Raji (cell line): Measurements from ENCODE around the gene XRCC3.

Experiments
- POLR2A ChIP-seq: IDR thresholded peaks from 2 replicates; pipeline ENCODE4 v1.6.1; 2011; ENCODE audit warnings: low read depth, low read length, control low read depth; ENCODE audit not compliant: insufficient read depth

Gene XRCC3

DNA sequence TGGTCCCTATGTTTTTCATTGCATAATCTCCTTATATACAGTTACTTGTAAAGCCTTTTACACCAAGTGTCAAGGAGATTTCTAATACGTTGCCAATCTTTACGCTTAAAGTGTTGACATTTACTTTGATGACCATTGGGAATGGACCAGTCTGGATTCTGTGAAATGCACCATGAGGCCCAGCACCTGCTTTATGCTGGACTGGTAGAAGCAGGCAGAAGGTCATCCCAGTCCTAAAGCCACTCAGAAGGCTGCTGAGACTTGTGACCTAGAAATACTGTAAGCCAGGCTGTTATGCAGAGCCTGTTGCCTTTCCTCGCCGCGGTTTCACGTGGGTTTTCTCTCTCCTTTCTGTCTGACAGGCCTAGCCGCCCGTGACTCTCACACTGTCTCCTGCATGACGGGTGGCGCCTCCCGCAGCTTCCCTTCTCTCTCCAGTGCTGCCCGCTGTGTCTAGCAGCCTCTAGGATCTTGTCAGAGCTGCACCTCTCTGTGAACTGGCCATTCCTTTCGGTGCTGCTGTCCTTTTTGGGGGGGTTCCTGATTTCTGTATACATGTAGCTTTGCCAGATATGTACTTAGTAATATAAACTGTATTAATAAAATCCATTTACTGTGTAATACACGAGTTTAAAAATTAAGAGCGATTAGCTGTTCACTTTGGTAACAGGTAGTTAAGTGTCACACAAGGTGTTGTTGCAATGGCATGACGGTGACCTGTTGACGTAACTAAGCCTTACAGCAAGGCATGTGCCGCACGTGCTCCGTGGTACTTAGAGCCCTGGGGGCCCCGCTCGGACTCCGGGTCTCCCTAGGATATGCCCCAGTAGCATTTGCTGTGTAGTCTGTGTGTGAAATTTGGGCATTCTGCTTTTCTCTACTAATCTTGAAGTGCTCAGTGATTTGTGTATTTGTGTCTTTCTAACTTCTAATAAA is 29.7 kb downstream of the XRCC3 start:
- no peak for TF ChIP-seq POLR2A

DNA sequence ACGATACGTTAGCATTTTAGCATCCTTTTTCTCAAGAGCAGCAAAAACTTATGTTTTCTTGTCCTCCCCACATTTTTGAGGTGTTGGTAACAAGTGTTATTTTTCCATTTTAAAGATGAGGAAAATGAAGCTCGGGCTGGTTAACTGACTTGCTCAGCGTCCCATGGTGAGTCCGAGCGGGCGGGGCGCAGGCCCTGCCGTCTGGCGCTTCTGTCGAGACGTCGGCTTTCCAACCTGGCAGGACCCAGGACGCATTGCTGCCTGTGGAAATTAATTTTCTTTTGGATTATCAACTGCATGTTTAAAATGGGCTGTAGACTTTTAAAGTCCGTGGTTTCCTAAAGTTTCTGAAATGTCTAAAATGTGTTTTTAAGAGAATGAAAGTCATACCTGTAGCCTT is 30.4 kb downstream of the XRCC3 start:
- TF ChIP-seq POLR2A, result no peak

DNA sequence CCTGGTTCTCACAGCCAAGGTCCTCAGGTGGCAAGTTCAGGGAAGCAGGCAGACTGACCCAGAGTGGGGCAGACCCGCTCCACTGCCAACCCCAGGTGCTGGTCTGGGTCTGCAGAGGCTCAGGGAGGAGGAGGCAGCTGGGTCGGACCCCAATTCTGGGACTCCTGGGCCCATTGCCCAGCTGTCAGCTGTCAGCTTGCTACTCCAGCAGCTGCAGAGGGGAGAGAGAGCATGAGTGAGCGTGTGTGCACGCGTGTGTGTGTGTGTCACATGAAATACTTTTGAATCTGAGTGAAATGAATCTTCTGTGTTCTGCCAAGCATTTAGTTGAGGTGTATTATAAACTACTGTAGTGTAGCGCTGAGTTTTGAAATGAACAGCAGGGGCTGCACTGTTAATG is 30.8 kb downstream of the XRCC3 start:
- no peak for TF ChIP-seq POLR2A

DNA sequence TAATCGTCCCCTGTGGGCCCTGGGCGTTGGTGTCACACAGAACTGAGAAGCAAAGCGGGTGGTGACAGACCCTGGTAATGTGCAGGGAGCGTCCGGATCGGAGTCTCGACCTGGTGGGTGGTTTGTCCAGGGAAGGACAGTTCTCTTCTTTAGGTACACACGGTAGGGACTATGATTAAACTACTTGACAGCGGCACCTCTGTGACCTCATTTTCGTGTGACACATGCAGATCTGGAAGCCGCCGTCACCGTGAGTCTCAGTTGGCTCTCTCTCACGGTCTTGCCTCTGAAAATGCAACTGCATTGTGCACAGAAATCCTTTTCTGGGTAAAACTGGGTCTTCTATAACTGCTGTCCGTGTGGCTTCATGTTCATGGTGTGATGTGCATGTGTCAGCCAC is 32.1 kb downstream of the XRCC3 start:
- TF ChIP-seq POLR2A, result no peak

DNA sequence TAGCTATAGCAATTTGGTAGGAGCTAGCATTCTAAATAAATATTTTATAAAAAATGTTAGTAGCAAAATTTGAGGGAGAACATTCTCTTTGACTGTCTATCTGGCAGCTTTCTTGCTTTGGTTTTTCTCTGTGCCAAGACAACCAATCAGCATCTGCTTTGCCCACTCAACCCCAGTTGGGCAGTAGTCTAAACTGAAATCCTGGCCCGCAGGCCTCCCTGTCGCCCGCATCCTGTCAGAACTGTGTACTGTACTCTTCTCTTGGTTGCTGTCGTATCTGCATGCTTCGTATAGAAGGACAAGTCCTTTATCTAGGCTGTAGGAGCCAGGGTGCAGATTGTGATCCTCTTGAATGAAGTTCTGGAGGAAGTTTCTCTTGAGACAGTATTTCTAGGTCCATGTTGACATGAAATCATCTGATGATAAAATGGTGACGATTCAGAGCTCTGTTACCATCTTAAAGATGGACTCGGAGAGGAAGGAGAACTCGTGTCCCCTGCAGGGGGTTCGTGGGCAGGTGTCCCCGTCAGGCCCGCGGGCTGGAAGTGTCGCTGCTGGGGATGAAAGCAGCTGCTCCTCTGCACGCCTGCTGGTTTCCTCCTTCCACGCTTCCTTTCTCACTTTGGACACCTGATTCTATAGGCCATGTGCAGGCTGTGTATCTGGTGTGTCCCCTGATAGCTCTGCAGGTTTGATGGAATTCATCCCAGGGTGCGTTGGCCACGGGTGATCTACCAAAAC is 34.6 kb downstream of the XRCC3 start:
- TF ChIP-seq POLR2A, result no peak

DNA sequence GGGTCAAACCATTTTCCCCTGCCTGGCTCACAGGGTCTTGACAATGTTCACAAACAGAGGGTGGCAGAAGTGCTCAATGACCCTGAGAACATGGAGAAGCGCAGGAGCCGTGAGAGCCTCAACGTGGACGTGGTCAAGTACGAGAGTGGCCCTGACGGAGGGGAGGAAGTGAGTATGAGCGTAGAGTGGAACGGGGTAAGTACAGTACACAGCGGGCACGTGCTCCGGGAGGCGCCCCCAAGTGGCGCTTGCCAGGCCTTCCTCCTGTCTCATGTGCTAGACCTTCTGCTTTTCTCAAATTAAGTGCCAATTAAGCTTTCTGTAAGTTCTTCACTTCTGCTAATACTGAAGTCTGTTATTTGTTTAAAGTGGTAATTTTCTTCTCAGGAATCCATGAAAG is 35.9 kb downstream of the XRCC3 start:
- no peak for TF ChIP-seq POLR2A

DNA sequence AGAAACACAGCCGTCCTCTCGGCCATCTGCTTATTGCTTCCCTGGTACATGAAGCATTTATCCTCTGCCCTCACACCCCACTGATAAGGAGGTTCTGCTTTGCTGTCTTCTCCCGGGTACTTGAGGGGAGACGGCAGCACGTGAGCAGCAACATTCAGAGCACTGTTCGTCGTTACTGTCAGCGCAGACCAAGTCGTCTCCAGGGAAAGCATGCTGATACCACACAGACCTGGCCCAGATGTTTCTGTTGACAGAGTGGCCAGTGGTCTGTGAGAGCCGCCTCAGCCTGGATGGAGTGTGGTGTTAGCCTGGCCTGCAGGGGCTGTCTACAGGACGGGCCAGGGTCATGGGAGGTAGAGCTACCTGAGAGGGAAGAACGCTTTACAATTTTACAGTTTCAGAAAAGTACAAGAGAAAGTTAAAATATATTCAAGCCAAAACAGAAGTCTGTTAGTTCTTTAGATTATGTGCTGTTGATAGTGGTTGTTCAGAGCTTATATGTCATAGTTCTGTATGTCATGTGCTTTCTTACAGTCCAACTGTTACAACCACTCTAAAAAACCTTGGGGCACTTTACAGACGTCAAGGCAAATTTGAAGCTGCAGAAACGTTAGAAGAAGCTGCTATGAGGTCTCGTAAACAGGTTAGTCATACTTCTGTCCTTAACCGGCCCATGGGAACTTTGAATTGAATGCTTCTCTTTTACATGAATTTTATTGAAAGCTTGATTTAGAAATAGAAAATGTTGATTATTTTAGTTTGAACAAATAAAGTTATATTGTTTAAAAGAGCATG is 38.2 kb downstream of the XRCC3 start:
- no peak for TF ChIP-seq POLR2A

DNA sequence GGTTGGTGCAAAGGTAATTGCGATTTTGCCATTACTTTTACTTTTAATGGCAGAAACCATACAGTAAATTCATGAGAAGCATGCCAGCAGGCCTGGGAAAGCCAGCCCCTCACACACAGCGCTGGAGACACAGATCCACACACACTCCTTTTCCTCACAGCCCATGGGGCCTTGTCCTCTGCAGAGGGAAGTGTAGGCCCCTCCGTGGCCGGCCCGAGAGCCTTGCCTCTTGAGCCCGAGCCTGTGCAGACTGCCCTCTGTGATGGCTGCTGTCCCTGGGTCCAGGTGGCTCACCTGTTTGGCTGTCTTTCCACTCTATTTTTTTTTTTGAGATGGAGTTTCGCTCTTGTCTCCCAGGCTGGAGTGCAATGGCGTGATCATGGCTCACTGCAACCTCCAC is 39.3 kb downstream of the XRCC3 start:
- TF ChIP-seq POLR2A, result no peak

DNA sequence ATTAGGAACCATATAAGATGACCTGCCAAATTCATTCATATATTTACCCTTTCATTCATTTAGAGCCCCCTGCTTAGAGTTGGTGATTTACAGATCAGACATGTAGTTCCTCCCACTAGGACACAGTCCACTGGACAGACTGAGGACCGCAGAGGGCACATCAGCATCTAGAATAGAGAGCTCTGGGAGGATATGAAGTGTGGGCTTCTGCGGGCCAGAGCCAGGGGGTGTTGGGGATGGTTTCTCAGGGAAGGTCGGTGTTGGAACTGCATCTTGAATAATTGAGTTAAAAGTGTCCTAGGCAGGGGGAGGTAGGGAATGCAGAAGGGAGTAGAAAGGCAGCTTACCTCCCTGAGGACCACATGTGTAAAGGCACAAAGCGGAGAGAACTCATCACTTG is 43.3 kb downstream of the XRCC3 start:
- TF ChIP-seq POLR2A, result no peak

DNA sequence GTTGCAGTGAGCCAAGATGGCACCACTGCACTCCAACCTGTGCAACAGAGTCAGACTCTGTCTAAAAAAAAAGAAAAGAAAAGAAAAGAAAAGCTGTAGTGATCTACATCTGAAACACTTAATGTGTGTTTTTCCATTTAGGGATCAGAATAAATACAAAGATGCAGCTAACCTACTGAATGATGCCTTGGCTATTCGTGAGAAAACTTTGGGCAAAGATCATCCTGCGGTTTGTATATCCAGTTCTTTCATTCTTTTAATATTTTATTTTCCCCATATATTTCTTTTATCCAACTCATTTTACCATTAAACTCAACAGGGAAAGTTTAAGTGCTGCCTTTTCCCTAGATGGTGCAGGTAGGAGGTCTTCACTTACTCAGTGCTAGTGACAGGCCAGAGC is 45.9 kb downstream of the XRCC3 start:
- TF ChIP-seq POLR2A, result no peak

DNA sequence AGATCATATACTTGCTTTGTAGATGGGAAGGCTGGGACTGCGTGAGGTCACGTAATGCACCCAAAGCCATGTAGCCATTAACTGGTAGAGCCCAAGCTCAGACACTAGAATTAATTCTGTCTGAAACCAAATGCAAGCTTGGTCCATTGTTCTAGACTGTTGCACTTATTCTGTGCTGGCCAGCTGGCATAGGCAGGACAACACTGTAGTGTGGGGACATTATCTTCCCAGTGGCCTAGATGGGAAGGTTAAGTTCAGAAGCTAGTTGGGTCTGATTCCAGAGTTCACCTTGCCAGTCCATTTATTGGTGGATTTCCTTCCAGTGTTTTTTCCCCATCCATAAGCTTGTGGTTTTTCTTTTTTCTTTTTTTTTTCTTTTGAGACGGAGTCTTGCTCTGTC is 47.1 kb downstream of the XRCC3 start:
- TF ChIP-seq POLR2A, result no peak

DNA sequence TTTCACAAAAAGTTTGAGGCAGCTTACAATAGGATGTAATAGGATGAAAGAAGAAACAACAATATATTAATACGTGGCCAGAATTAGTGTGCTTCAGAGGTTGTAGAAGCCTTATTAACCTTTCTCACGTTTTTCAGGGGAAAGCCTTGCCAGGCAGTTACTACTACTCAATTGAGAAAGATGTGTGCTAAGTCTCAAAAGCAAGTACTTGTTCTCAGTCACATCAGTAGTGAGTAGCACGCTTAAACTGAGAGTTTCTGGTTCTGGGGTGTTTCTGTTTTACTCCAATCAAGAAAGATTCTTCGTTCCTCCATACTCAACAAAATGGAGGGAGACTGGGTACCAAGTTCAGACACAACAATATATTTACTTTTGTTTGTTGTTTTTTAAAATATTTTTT is 47.6 kb downstream of the XRCC3 start:
- TF ChIP-seq POLR2A, result no peak

DNA sequence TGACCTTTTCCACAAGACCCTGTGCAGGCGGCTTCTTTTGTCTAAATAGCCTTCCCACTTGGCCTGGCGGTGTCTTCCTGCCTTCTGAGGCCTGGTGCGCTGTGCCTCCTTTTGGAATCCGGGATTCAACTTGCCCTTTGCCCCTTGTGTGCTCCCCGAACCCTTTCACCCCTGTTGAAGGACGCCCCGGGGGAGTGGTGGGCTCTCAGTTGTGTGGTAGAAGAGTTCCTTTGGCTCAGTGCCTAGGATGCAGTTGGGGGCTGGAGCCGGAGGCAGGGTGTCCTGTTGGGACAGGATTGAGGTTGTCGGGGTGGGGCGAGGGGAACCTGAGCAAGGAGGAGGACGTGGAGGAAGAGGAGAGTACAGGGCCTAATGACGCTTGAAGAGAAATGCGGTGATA is 51.7 kb downstream of the XRCC3 start:
- TF ChIP-seq POLR2A, result no peak

DNA sequence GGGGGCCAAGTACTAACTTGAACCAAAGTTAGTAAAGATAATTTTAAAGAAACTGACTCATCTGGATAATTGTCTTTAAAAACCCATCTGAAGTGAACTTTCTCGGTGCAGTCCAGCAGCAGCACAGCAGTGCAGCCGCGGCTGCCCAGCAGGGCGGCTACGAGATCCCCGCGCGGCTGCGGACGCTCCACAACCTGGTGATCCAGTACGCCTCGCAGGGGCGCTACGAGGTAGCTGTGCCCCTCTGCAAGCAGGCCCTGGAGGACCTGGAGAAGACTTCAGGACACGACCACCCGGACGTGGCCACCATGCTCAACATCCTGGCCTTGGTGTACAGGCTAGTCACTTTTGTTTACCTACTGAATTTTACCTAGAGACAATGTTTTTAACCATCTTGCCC is 52.7 kb downstream of the XRCC3 start:
- no peak for TF ChIP-seq POLR2A

DNA sequence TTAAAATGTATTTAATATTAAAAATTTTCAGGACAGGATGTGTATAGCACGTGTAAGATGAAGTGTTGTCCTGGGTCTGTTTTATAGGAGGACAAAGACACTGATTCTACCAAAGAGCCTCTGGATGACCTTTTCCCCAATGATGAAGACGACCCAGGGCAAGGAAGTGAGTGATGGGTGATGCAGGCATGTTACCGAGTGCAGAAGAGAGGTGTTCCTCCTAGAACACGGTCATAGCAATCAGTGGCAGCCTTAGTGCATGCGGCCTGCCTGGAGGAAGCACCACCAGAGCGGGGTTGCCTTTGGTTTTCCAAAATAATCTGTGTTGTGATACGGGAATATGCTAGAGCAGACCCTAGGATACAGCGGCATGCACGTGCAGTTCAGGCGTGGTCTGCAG is 53.2 kb downstream of the XRCC3 start:
- TF ChIP-seq POLR2A, result no peak
